Measurements from ENCODE around the gene DLX5.

The DLX5 gene

GRCh38 chr7:97012365-97013133, 12.1 kb downstream of the DLX5 start:
- Mint-ChIP-seq H3K36me3 (no peaks in the 10 kb centered on the region), H3K9me3 (no peaks in the 10 kb centered on the region)

GRCh38 chr7:97011536-97012364, 12.9 kb downstream of the DLX5 start:
- H3K27ac Mint-ChIP-seq, result no peak overlapping the region
- no peak for ATAC-seq

More at GRCh38 chr7:97012365-97013133, 12.1 kb downstream of the DLX5 start:
- no peak overlapping the region for H3K4me3 Mint-ChIP-seq
- peaks cover 3% of the 10 kb centered on the region for H3K4me1 Mint-ChIP-seq
- ATAC-seq, result no peak
- H3K27ac Mint-ChIP-seq, result no peak overlapping the region
- peaks cover 96% of the 10 kb centered on the region for H3K27me3 Mint-ChIP-seq

GRCh38 chr7:97011104-97011503, 13.5 kb downstream of the DLX5 start:
- no peak for ATAC-seq
- Mint-ChIP-seq H3K4me3 (no peak overlapping the region), H3K9me3 (no peaks in the 10 kb centered on the region)

More at GRCh38 chr7:97011536-97012364, 12.9 kb downstream of the DLX5 start:
- Mint-ChIP-seq H3K27me3 (peaks cover 96% of the 10 kb centered on the region), H3K36me3 (no peaks in the 10 kb centered on the region), H3K4me3 (no peak overlapping the region), H3K9me3 (no peaks in the 10 kb centered on the region), H3K4me1 (peaks cover 7% of the 10 kb centered on the region)

GRCh38 chr7:97009753-97010732, 14.6 kb downstream of the DLX5 start:
- Mint-ChIP-seq H3K9me3 (no peaks in the 10 kb centered on the region), H3K27me3 (peaks cover 95% of the 10 kb centered on the region), H3K4me3 (no peak overlapping the region), H3K4me1 (peaks cover 14% of the 10 kb centered on the region), H3K36me3 (no peaks in the 10 kb centered on the region), H3K27ac (no peak overlapping the region)
- ATAC-seq, result no peak

More at GRCh38 chr7:97011104-97011503, 13.5 kb downstream of the DLX5 start:
- H3K4me1 Mint-ChIP-seq, result peaks cover 12% of the 10 kb centered on the region
- H3K27me3 Mint-ChIP-seq, result peaks cover 96% of the 10 kb centered on the region
- no peak overlapping the region for H3K27ac Mint-ChIP-seq
- H3K36me3 Mint-ChIP-seq, result no peaks in the 10 kb centered on the region

GRCh38 chr7:97008275-97008917, 16.2 kb downstream of the DLX5 start:
- Mint-ChIP-seq H3K4me1 (peaks cover 17% of the 10 kb centered on the region), H3K9me3 (no peaks in the 10 kb centered on the region), H3K27me3 (peaks cover 91% of the 10 kb centered on the region), H3K36me3 (no peaks in the 10 kb centered on the region), H3K27ac (no peak overlapping the region), H3K4me3 (no peak overlapping the region)
- no peak for ATAC-seq

- peaks cover 92% of the 10 kb centered on the region for H3K27me3 Mint-ChIP-seq
- ATAC-seq, result no peak
- H3K27ac Mint-ChIP-seq, result no peak overlapping the region
- H3K4me3 Mint-ChIP-seq, result no peak overlapping the region
- H3K9me3 Mint-ChIP-seq, result no peaks in the 10 kb centered on the region
- no peaks in the 10 kb centered on the region for H3K36me3 Mint-ChIP-seq
- H3K4me1 Mint-ChIP-seq, result peaks cover 17% of the 10 kb centered on the region
These were observed 17.1 kb downstream of the DLX5 start for GRCh38 chr7:97007583-97007861.

- Mint-ChIP-seq H3K36me3 (no peaks in the 10 kb centered on the region), H3K27me3 (peaks cover 92% of the 10 kb centered on the region), H3K4me3 (peak overlapping the region; percentile 76), H3K27ac (no peak overlapping the region), H3K9me3 (no peaks in the 10 kb centered on the region), H3K4me1 (peaks cover 17% of the 10 kb centered on the region)
- no peak for ATAC-seq
These were observed 17.6 kb downstream of the DLX5 start for GRCh38 chr7:97006816-97007582.

GRCh38 chr7:97006055-97006815, 18.4 kb downstream of the DLX5 start:
- peak overlapping the region; percentile 76 for H3K4me3 Mint-ChIP-seq
- H3K9me3 Mint-ChIP-seq, result no peaks in the 10 kb centered on the region
- H3K27ac Mint-ChIP-seq, result no peak overlapping the region
- H3K27me3 Mint-ChIP-seq, result peaks cover 92% of the 10 kb centered on the region
- peaks cover 17% of the 10 kb centered on the region for H3K4me1 Mint-ChIP-seq
- H3K36me3 Mint-ChIP-seq, result no peaks in the 10 kb centered on the region
- peak; percentile 61 for ATAC-seq

GRCh38 chr7:97005183-97006054, 19.2 kb downstream of the DLX5 start, which contains the start of gene DLX6:
Gene DLX6 (plus strand): TSS chr7:97005553. CDS start chr7:97005978, 425 bp downstream.
- no peaks in the 10 kb centered on the region for H3K36me3 Mint-ChIP-seq
- H3K9me3 Mint-ChIP-seq, result no peaks in the 10 kb centered on the region
- H3K27me3 Mint-ChIP-seq, result peaks cover 94% of the 10 kb centered on the region
- ATAC-seq, result no peak
- peak within 1 kb of the TSS; percentile 60 for H3K4me3 Mint-ChIP-seq
- H3K27ac Mint-ChIP-seq, result no peak within 1 kb of the TSS
- H3K4me1 Mint-ChIP-seq, result peaks cover 17% of the 10 kb centered on the region

- no peaks in the 10 kb centered on the region for H3K9me3 Mint-ChIP-seq
- no peak overlapping the region for H3K27ac Mint-ChIP-seq
- peaks cover 17% of the 10 kb centered on the region for H3K4me1 Mint-ChIP-seq
- H3K4me3 Mint-ChIP-seq, result peak overlapping the region; percentile 38
- H3K27me3 Mint-ChIP-seq, result peaks cover 94% of the 10 kb centered on the region
- no peaks in the 10 kb centered on the region for H3K36me3 Mint-ChIP-seq
- ATAC-seq, result no peak
These were observed 20.1 kb downstream of the DLX5 start for GRCh38 chr7:97004247-97005182.

GRCh38 chr7:97003262-97004246, 21.1 kb downstream of the DLX5 start:
- ATAC-seq, result no peak
- H3K27me3 Mint-ChIP-seq, result peaks cover 94% of the 10 kb centered on the region
- H3K9me3 Mint-ChIP-seq, result no peaks in the 10 kb centered on the region
- peaks cover 17% of the 10 kb centered on the region for H3K4me1 Mint-ChIP-seq
- no peaks in the 10 kb centered on the region for H3K36me3 Mint-ChIP-seq
- no peak overlapping the region for H3K4me3 Mint-ChIP-seq
- no peak overlapping the region for H3K27ac Mint-ChIP-seq

Measured in stimulated activated memory B cell treated with anti-CD40 and anti-IgM and Interleukin-4, amounts not matched to agents 10 μg/mL and 1 μg/mL and 100 μg/mL, for 72 hours (primary cell).